GM08714 (cell line): ENCODE data around the gene TTC9C.

Source experiments
- H3K4me3 ChIP-seq: fragments of 200-500 bp; sonication (Bioruptor generic); 2 replicates; pipeline ENCODE4 v1.5.1; 2014; ENCODE audit warnings: mild to moderate bottlenecking, low read length, inconsistent platforms
- ZNF274 ChIP-seq: IDR thresholded peaks from 2 replicates; pipeline ENCODE4 v1.6.1; 2012; ENCODE audit warnings: mild to moderate bottlenecking, low read depth, low read length

The TTC9C gene

DNA sequence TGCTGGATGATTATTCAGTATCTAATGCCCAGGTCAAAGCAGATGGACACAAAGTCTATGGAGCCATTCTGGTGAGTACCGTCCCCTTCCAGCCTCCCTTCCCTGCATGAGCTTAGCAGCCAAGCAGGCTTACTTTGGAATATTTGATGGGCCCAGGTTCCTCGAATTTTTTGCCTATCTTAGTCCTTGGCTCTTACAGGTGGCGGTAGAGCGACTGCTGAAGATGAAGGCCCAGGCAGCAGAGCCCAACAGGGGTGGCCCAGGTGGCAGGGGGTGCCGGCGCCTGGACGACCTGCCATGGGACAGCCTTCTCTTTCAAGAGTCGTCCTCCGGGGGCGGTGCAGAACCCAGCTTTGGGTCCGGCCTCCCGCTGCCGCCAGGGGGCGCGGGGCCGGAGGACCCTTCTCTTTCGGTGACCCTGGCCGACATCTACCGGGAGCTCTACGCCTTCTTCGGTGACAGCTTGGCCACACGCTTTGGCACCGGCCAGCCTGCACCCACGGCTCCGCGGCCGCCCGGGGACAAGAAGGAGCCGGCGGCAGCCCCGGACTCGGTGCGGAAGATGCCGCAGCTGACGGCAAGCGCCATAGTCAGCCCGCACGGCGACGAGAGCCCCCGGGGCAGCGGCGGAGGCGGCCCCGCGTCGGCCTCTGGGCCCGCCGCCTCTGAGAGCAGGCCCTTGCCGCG lies 58.2 kb downstream of the TTC9C start:
- peak overlapping the region; percentile 69 for H3K4me3 ChIP-seq
- TF ChIP-seq ZNF274, result no peak

DNA sequence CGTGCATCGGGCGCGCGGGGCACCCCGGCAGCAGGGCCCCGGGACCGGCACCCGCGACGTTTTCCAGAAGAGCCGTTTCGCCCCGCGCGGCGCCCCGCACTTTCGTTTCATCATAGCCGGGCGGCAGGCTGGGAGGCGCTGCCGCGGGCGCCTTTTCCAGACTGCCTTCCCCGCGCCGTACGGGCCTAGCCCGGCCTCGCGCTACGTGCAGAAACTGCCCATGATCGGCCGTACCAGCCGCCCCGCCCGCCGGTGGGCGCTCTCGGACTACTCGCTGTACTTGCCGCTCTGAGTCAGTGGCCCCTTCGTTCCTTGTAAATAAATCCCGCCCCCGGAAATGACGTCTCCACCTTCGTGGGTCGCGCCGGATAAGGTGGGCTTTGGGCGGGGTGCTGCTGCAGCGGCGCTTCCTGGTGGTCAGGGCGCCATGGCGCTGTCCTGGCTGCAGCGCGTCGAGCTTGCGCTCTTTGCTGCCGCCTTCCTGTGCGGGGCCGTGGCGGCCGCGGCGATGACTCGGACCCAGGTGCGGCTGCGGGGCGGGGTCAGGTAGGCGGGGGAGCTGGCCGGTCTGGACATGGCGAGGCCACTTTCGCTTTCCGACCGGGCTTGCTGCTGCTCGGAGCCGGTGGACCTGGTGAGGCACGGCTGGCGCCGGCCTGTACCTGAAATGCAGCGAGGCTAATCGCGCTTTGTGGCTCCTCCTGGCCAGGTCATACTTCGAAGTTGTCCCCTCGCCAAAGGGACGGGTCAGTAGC lies 58.9 kb downstream of the TTC9C start, which contains the start of gene TMEM179B:
Gene TMEM179B (plus strand): TSS at position 398 of the 755 bp plus-strand sequence. CDS start 30 bp downstream, at position 428.
- TF ChIP-seq ZNF274, result no peak
- peak within 1 kb of the TSS; percentile 69 for H3K4me3 ChIP-seq
